Islet of Langerhans (tissue), 1 donor: ENCODE measurements around the gene SRGAP2C.
"Not testable (repeated sequence)": the region's sequence is repeated elsewhere in the genome, so short reads cannot be mapped to it uniquely, and the experiment has no call there.

ENCODE experiments used
- FAIRE-seq: peaks from one replicate; lab custom pipeline; 2011; peaks lifted over from hg19 to GRCh38; lab: Jason Lieb, UNC

The SRGAP2C gene

GRCh38 chr1:121280699-121281317 is 96.0 kb downstream of the SRGAP2C start:
- FAIRE-seq, result not testable (repeated sequence)

GRCh38 chr1:121281480-121281879 is 96.7 kb downstream of the SRGAP2C start:
- not testable (repeated sequence) for FAIRE-seq

GRCh38 chr1:121283587-121284180 is 98.9 kb downstream of the SRGAP2C start:
- FAIRE-seq, result not testable (repeated sequence)

GRCh38 chr1:121292590-121292989 is 107.8 kb downstream of the SRGAP2C start:
- FAIRE-seq, result not testable (repeated sequence)

GRCh38 chr1:121293263-121294204 is 108.8 kb downstream of the SRGAP2C start:
- FAIRE-seq, result not testable (repeated sequence)

- not testable (repeated sequence) for FAIRE-seq
Observed at GRCh38 chr1:121294205-121294570, 109.4 kb downstream of the SRGAP2C start.

GRCh38 chr1:121296563-121296962 is 111.8 kb downstream of the SRGAP2C start:
- not testable (repeated sequence) for FAIRE-seq

GRCh38 chr1:121298529-121298928 is 113.8 kb downstream of the SRGAP2C start:
- FAIRE-seq, result not testable (repeated sequence)

GRCh38 chr1:121299514-121300149 is 114.9 kb downstream of the SRGAP2C start:
- not testable (repeated sequence) for FAIRE-seq

GRCh38 chr1:121301876-121302275 is 117.1 kb downstream of the SRGAP2C start:
- FAIRE-seq, result not testable (repeated sequence)

- not testable (repeated sequence) for FAIRE-seq
Observed at GRCh38 chr1:121307759-121308158, 123.0 kb downstream of the SRGAP2C start.

- not testable (repeated sequence) for FAIRE-seq
Observed at GRCh38 chr1:121315509-121315908, 130.7 kb downstream of the SRGAP2C start.

- not testable (repeated sequence) for FAIRE-seq
Observed at GRCh38 chr1:121316081-121316480, 131.3 kb downstream of the SRGAP2C start.

GRCh38 chr1:121317491-121318468 is 133.0 kb downstream of the SRGAP2C start:
- not testable (repeated sequence) for FAIRE-seq

GRCh38 chr1:121318687-121319086 is 133.9 kb downstream of the SRGAP2C start:
- FAIRE-seq, result not testable (repeated sequence)

GRCh38 chr1:121321660-121322059 is 136.9 kb downstream of the SRGAP2C start:
- not testable (repeated sequence) for FAIRE-seq

GRCh38 chr1:121324726-121325125 is 140.0 kb downstream of the SRGAP2C start:
- FAIRE-seq, result not testable (repeated sequence)

- FAIRE-seq, result not testable (repeated sequence)
Observed at GRCh38 chr1:121332141-121332540, 147.4 kb downstream of the SRGAP2C start.

- FAIRE-seq, result not testable (repeated sequence)
Observed at GRCh38 chr1:121332599-121333562, 148.1 kb downstream of the SRGAP2C start.

- not testable (repeated sequence) for FAIRE-seq
Observed at GRCh38 chr1:121337958-121338357, 153.2 kb downstream of the SRGAP2C start.
